Tibial nerve (tissue), 4 donors: Measurements from ENCODE around the gene THRAP3.
"Not testable (repeated sequence)": the region's sequence is repeated elsewhere in the genome, so short reads cannot be mapped to it uniquely, and the experiment has no call there.

Experiments used
- CTCF ChIP-seq, 5 experiments: fragments of 200-600 bp in 3 of 5; fragments of 450-650 bp in 2 of 5; sonication (generic) in 3 of 5; IDR thresholded peaks; one replicate each; pipeline ENCODE4 v1.5.1; 2016 to 2019; ENCODE audit warnings: antibody characterized with exemption in 5 of 5, mild to moderate bottlenecking in 3 of 5, moderate library complexity in 2 of 5
- EP300 ChIP-seq, 2 donors: sonication (generic); formaldehyde crosslinking; IDR thresholded peaks; one replicate each; pipeline ENCODE4 v1.6.1; 2017; ENCODE audit warnings: antibody characterized with exemption in 2 of 2, mild to moderate bottlenecking in 1 of 2
- POLR2A ChIP-seq, 2 donors: fragments of 450-650 bp; IDR thresholded peaks; one replicate each; pipeline ENCODE4 v1.6.1; 2017; ENCODE audit warnings: antibody characterized with exemption in 2 of 2, mild to moderate bottlenecking in 2 of 2, moderate library complexity in 2 of 2

GRCh38 chr1:36230279-36230678, 6.0 kb downstream of the THRAP3 start:
- TF ChIP-seq CTCF, POLR2A, EP300 (IDR thresholded peaks at IDR 0.05): not testable (repeated sequence)
